ENCODE data around the gene ST6GALNAC4. TPM values are rescaled to one million over a fixed set of nuclear protein-coding genes. Genes with fewer than 3 reads are reported as not detected.
A peak's percentile ranks its signal among the peaks of the same experiment; 100 is the strongest.

ST6GALNAC4 gene
- total RNA-seq, 4 donors from 2014 or later = 25.2 to 49.7 (median 31.7) TPM

DNA sequence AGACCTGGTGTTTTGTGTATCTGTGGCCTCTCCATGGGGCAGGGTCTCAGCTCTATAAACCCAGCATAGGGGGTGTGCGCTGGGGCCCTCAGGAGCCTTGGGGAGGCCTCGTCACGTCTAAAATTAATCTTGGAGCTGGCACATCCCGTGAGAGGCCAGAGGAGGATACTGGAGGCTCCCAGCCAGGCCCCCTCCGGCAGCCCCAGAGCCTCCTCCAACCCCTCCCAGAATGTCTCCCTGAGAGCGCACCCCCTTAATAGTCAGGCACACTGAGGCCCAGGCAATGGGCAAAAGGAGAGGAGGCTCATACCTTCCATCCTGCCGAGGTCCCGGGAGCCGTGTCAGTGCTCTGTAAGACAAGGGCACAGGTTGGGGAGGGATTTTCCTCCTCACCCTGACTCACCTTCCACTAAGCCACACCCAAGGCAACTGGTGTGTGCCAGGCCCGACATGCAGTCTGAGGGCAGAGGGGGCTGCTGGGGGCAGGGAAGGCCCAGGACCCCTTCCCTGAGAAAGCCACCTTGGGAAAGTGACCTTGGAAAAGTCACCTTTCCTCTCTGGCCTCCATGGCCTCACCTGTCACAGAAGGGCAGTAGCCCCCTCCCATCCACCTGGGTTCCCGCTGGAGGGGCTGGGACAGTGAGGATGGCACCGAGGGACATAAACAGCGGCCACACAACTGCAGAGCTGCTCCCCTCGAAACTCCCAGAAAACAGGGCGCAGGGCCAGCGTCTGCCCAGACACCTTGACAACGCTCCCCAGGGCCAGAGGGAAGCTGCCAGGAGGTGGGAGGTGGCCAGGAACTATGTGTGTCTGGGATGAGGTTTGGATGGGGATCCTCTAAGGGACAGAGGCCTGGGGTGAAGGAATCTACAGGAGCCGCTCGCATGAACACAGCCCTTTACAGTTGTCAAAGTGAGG, 42.3 kb downstream of the ST6GALNAC4 start:
- no peaks in the 10 kb centered on the region for H3K27me3 ChIP-seq
- peaks cover 0 to 67% (median 48%) of the 10 kb centered on the region in 3 donors for H3K4me1 ChIP-seq
- no peak for ATAC-seq
- H3K4me3 ChIP-seq = peak overlapping the region in 1 of 2 donors; percentile 19
- H3K27ac ChIP-seq = peak overlapping the region in 3 of 4 donors; percentile 90 to 91 (median 90)
- H3K36me3 ChIP-seq = peaks cover 0 to 31% of the 10 kb centered on the region in 2 donors
- TF ChIP-seq, protein P1, sequence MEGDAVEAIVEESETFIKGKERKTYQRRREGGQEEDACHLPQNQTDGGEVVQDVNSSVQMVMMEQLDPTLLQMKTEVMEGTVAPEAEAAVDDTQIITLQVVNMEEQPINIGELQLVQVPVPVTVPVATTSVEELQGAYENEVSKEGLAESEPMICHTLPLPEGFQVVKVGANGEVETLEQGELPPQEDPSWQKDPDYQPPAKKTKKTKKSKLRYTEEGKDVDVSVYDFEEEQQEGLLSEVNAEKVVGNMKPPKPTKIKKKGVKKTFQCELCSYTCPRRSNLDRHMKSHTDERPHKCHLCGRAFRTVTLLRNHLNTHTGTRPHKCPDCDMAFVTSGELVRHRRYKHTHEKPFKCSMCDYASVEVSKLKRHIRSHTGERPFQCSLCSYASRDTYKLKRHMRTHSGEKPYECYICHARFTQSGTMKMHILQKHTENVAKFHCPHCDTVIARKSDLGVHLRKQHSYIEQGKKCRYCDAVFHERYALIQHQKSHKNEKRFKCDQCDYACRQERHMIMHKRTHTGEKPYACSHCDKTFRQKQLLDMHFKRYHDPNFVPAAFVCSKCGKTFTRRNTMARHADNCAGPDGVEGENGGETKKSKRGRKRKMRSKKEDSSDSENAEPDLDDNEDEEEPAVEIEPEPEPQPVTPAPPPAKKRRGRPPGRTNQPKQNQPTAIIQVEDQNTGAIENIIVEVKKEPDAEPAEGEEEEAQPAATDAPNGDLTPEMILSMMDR (IDR thresholded peaks at IDR 0.05) = no peak
- no peak for TF ChIP-seq POLR2AphosphoS5 (IDR thresholded peaks at IDR 0.05)
- 50 to 64% methylated on average over 2 to 7 of the region's 19 CpGs for WGBS, 2 donors (ENCODE audit: low coverage in 1 of 2)
- no peaks in the 10 kb centered on the region for H3K9me3 ChIP-seq

GRCh38 chr9:127873886-127874285, 43.0 kb downstream of the ST6GALNAC4 start:
- TF ChIP-seq, protein P1 (IDR thresholded peaks at IDR 0.05) = no peak
- no peak for TF ChIP-seq POLR2A (IDR thresholded peaks at IDR 0.05)
- TF ChIP-seq EP300 (IDR thresholded peaks at IDR 0.05) = no peak
- peak; percentile 39 for TF ChIP-seq POLR2AphosphoS5 (IDR thresholded peaks at IDR 0.05)
- H3K9me3 ChIP-seq = no peaks in the 10 kb centered on the region
- H3K27me3 ChIP-seq = no peaks in the 10 kb centered on the region
- H3K27ac ChIP-seq = peak overlapping the region in 3 of 4 donors; percentile 90 to 91 (median 90)
- peak overlapping the region in 1 of 2 donors; percentile 19 for H3K4me3 ChIP-seq
- H3K4me1 ChIP-seq = peaks cover 0 to 71% (median 49%) of the 10 kb centered on the region in 3 donors
- peak; percentile 66 for ATAC-seq
- peaks cover 0 to 37% of the 10 kb centered on the region in 2 donors for H3K36me3 ChIP-seq
- 20 to 35% methylated on average over 4 to 5 of the region's 10 CpGs for WGBS, 2 donors (ENCODE audit: low coverage in 1 of 2)

GRCh38 chr9:127873223-127873691, 43.6 kb downstream of the ST6GALNAC4 start:
- ATAC-seq = no peak
- peaks cover 0 to 66% (median 47%) of the 10 kb centered on the region in 3 donors for H3K4me1 ChIP-seq
- TF ChIP-seq EP300 (IDR thresholded peaks at IDR 0.05) (no peak), POLR2AphosphoS5 (IDR thresholded peaks at IDR 0.05) (no peak), POLR2A (IDR thresholded peaks at IDR 0.05) (no peak)
- TF ChIP-seq, protein P1 (IDR thresholded peaks at IDR 0.05) = no peak
- H3K27me3 ChIP-seq = no peaks in the 10 kb centered on the region
- no peaks in the 10 kb centered on the region for H3K9me3 ChIP-seq
- peak overlapping the region in 3 of 4 donors; percentile 90 to 91 (median 90) for H3K27ac ChIP-seq
- peaks cover 0 to 44% of the 10 kb centered on the region in 2 donors for H3K36me3 ChIP-seq
- no CpG with 5 or more reads among the region's 19 CpGs for WGBS, 2 donors (ENCODE audit: low coverage in 1 of 2)
- no peak overlapping the region for H3K4me3 ChIP-seq

GRCh38 chr9:127872369-127873222, 44.2 kb downstream of the ST6GALNAC4 start:
- TF ChIP-seq, protein P1 (IDR thresholded peaks at IDR 0.05) = no peak
- no peak for TF ChIP-seq EP300 (IDR thresholded peaks at IDR 0.05)
- no peak for TF ChIP-seq POLR2AphosphoS5 (IDR thresholded peaks at IDR 0.05)
- TF ChIP-seq POLR2A (IDR thresholded peaks at IDR 0.05) = no peak
- peaks cover 0 to 64% (median 42%) of the 10 kb centered on the region in 3 donors for H3K4me1 ChIP-seq
- WGBS, 2 donors (ENCODE audit: low coverage in 1 of 2) = 80 to 93% methylated on average over 2 to 4 of the region's 20 CpGs

More at GRCh38 chr9:127872369-127873222, 44.2 kb downstream of the ST6GALNAC4 start:
- H3K27me3 ChIP-seq = no peaks in the 10 kb centered on the region
- H3K36me3 ChIP-seq = peaks cover 0 to 50% of the 10 kb centered on the region in 2 donors
- H3K9me3 ChIP-seq = no peaks in the 10 kb centered on the region
- H3K27ac ChIP-seq = peak overlapping the region in 2 of 4 donors; percentile 90
- no peak overlapping the region for H3K4me3 ChIP-seq
- ATAC-seq = no peak
